Measurements from ENCODE around the gene IFNB1.

DNA sequence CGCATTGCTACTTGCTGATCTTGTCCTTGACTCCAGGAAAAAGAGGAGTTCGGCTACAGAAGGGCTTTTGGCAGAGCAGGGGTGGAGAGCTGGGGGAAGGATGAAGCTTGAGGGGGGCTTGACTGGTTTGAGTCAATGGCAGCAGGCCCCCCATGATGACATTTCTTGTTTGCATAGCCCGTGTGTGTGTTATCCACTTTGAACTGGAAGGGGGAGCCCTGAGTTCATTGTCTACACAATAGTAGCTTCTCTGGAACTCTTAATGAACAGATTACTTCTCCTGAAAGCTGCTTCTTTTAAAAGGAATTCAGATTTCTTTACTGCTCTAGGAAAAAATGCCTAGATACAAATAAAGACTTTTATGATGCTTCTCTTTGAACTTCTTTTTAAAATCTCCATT, 2.3 kb downstream of the IFNB1 start:
- TF ChIP-seq, protein P1, sequence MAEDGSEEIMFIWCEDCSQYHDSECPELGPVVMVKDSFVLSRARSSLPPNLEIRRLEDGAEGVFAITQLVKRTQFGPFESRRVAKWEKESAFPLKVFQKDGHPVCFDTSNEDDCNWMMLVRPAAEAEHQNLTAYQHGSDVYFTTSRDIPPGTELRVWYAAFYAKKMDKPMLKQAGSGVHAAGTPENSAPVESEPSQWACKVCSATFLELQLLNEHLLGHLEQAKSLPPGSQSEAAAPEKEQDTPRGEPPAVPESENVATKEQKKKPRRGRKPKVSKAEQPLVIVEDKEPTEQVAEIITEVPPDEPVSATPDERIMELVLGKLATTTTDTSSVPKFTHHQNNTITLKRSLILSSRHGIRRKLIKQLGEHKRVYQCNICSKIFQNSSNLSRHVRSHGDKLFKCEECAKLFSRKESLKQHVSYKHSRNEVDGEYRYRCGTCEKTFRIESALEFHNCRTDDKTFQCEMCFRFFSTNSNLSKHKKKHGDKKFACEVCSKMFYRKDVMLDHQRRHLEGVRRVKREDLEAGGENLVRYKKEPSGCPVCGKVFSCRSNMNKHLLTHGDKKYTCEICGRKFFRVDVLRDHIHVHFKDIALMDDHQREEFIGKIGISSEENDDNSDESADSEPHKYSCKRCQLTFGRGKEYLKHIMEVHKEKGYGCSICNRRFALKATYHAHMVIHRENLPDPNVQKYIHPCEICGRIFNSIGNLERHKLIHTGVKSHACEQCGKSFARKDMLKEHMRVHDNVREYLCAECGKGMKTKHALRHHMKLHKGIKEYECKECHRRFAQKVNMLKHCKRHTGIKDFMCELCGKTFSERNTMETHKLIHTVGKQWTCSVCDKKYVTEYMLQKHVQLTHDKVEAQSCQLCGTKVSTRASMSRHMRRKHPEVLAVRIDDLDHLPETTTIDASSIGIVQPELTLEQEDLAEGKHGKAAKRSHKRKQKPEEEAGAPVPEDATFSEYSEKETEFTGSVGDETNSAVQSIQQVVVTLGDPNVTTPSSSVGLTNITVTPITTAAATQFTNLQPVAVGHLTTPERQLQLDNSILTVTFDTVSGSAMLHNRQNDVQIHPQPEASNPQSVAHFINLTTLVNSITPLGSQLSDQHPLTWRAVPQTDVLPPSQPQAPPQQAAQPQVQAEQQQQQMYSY (CRISPR knock-in tag; IDR thresholded peaks at IDR 0.05), result no peak
- no peak for TF ChIP-seq JUN (CRISPR knock-in tag; IDR thresholded peaks at IDR 0.05)
- TF ChIP-seq ATF3 (CRISPR knock-in tag; conservative IDR thresholded peaks at IDR 0.05), result no peak
- TF ChIP-seq ZNF138 (CRISPR knock-in tag; conservative IDR thresholded peaks at IDR 0.05), result no peak
- TF ChIP-seq NFATC4 (CRISPR knock-in tag; IDR thresholded peaks at IDR 0.05), result no peak
- TF ChIP-seq, protein P2, sequence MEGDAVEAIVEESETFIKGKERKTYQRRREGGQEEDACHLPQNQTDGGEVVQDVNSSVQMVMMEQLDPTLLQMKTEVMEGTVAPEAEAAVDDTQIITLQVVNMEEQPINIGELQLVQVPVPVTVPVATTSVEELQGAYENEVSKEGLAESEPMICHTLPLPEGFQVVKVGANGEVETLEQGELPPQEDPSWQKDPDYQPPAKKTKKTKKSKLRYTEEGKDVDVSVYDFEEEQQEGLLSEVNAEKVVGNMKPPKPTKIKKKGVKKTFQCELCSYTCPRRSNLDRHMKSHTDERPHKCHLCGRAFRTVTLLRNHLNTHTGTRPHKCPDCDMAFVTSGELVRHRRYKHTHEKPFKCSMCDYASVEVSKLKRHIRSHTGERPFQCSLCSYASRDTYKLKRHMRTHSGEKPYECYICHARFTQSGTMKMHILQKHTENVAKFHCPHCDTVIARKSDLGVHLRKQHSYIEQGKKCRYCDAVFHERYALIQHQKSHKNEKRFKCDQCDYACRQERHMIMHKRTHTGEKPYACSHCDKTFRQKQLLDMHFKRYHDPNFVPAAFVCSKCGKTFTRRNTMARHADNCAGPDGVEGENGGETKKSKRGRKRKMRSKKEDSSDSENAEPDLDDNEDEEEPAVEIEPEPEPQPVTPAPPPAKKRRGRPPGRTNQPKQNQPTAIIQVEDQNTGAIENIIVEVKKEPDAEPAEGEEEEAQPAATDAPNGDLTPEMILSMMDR (IDR thresholded peaks at IDR 0.05), result no peak
- TF ChIP-seq, protein P3, sequence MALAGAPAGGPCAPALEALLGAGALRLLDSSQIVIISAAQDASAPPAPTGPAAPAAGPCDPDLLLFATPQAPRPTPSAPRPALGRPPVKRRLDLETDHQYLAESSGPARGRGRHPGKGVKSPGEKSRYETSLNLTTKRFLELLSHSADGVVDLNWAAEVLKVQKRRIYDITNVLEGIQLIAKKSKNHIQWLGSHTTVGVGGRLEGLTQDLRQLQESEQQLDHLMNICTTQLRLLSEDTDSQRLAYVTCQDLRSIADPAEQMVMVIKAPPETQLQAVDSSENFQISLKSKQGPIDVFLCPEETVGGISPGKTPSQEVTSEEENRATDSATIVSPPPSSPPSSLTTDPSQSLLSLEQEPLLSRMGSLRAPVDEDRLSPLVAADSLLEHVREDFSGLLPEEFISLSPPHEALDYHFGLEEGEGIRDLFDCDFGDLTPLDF (CRISPR knock-in tag; IDR thresholded peaks at IDR 0.05), result no peak
- TF ChIP-seq USF2 (CRISPR knock-in tag; IDR thresholded peaks at IDR 0.05), result no peak
- no peak for TF ChIP-seq CREM (CRISPR knock-in tag; IDR thresholded peaks at IDR 0.05)
- TF ChIP-seq ETV6 (CRISPR knock-in tag; IDR thresholded peaks at IDR 0.05), result no peak
